OCI-LY1 (cell line): ENCODE measurements around the gene NUBP2.

Experiments used
- H2AFZ ChIP-seq: fragments of 200-600 bp; sonication (generic), shearing (Covaris generic); 2 replicates; pipeline ENCODE4 v1.6.0; 2014; ENCODE audit warnings: antibody characterized with exemption, mild to moderate bottlenecking, low read length
- H3F3A ChIP-seq: fragments of 200-600 bp; sonication (generic), shearing (Covaris generic); 2 replicates; pipeline ENCODE4 v1.6.0; 2014; ENCODE audit warnings: mild to moderate bottlenecking, antibody characterized with exemption, low read length, moderate library complexity; ENCODE audit not compliant: insufficient read depth
- H3K27ac ChIP-seq: fragments of 200-600 bp; sonication (generic); 2 replicates; pipeline ENCODE4 v1.5.1; 2014; ENCODE audit warnings: low read length, mixed run types, mild to moderate bottlenecking, low read depth; ENCODE audit not compliant: poor library complexity, severe bottlenecking
- H3K27me3 ChIP-seq: fragments of 200-600 bp; sonication (generic); 2 replicates; pipeline ENCODE4 v1.6.0; 2014; ENCODE audit warnings: antibody characterized with exemption, mild to moderate bottlenecking, low read length, moderate library complexity; ENCODE audit not compliant: insufficient read depth
- H3K36me3 ChIP-seq: fragments of 200-600 bp; sonication (generic); 2 replicates; pipeline ENCODE4 v1.6.1; 2014; ENCODE audit warnings: mild to moderate bottlenecking, antibody characterized with exemption, low read length, moderate library complexity, mixed read lengths; ENCODE audit not compliant: insufficient read depth
- H3K4me1 ChIP-seq: fragments of 200-600 bp; sonication (generic); 2 replicates; pipeline ENCODE4 v1.5.1; 2014; ENCODE audit warnings: mild to moderate bottlenecking, low read length, moderate library complexity; ENCODE audit not compliant: insufficient read depth, severe bottlenecking
- H3K4me2 ChIP-seq: fragments of 200-600 bp; sonication (generic), shearing (Covaris generic); 2 replicates; pipeline ENCODE4 v1.6.1; 2014; ENCODE audit warnings: low read length
- H3K4me3 ChIP-seq: fragments of 200-600 bp; sonication (generic); 2 replicates; pipeline ENCODE4 v1.5.1; 2014; ENCODE audit warnings: low read length, low read depth, mild to moderate bottlenecking, mixed read lengths; ENCODE audit not compliant: poor library complexity, severe bottlenecking
- H3K79me2 ChIP-seq: fragments of 200-600 bp; shearing (Covaris generic); 2 replicates; pipeline ENCODE4 v1.6.1; 2016; ENCODE audit warnings: mixed run types, low read length, mixed read lengths; ENCODE audit not compliant: insufficient read depth
- H3K9ac ChIP-seq: fragments of 200-600 bp; sonication (generic), shearing (Covaris generic); 2 replicates; pipeline ENCODE4 v1.6.1; 2014; ENCODE audit warnings: mild to moderate bottlenecking, low read length, mixed read lengths
- H3K9me2 ChIP-seq: fragments of 200-600 bp; sonication (generic), shearing (Covaris generic); 2 replicates; pipeline ENCODE4 v1.6.1; 2014; ENCODE audit warnings: low read depth, mild to moderate bottlenecking, low read length, mixed read lengths
- H3K9me3 ChIP-seq: fragments of 200-600 bp; shearing (Covaris generic); 2 replicates; pipeline ENCODE4 v1.6.1; 2014; ENCODE audit warnings: low read length, mixed read lengths
- H4K20me1 ChIP-seq: fragments of 200-600 bp; sonication (generic), shearing (Covaris generic); 2 replicates; pipeline ENCODE4 v1.6.0; 2016; ENCODE audit warnings: mild to moderate bottlenecking, low read length; ENCODE audit not compliant: insufficient read depth
- CTCF ChIP-seq: fragments of 200-600 bp; sonication (generic), shearing (Covaris generic); IDR thresholded peaks from 2 replicates; pipeline ENCODE4 v1.5.1; 2017; ENCODE audit warnings: mild to moderate bottlenecking, antibody characterized with exemption, low read length, moderate library complexity, mixed read lengths
- EZH2 ChIP-seq: fragments of 200-600 bp; sonication (generic), shearing (Covaris generic); IDR thresholded peaks from 2 replicates; pipeline ENCODE4 v1.8.0; 2017; ENCODE audit warnings: borderline replicate concordance, mixed run types, mild to moderate bottlenecking, antibody characterized with exemption, low read length, moderate library complexity, mixed read lengths

NUBP2 gene

DNA sequence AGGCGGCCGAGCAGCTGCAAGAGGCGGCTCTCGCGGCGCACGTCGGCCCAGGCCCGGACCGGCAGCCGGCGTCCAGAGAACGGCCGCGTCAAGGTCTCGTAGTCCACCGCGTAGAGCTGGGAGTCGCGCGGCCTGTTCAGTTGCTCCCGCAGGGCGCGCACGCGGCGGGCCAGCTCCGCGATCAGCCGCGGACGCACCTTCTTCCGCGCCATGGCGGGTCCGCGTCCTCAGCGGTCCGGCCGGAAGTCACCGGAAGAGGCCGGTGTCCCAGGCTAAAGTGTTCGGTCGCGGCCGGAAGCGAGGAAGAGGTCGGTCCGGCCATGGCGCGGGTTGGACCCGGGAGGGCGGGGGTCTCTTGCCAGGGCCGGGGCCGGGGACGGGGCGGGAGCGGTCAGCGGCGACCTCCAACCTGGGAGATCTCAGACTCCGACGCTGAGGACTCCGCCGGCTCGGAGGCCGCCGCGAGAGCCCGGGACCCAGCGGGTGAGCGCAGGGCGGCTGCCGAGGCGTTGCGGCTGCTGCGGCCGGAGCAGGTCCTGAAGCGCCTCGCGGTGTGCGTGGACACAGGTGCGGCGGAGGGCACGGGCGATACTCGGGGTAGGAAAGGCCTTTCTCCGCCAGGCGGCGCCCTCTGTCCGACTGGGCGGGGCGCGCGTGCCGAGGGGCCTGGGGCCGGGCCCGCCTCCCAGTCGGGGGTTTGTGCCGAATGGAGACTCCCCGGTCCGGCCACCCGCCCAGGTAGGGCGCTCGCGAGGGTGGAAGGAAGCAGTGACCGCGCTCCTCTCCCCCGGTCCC lies 9.7 kb upstream of the NUBP2 start, which contains the start of gene MRPS34:
TSS of gene MRPS34 (minus strand) at position 227 of the 795 bp plus-strand sequence. CDS start at position 212, 15 bp downstream.
- Histone ChIP-seq H3K27ac (peak within 1 kb of the TSS; percentile 83), H3K4me2 (peak within 1 kb of the TSS; percentile 91), H3K9ac (peak within 1 kb of the TSS; percentile 88), H2AFZ (no peak within 1 kb of the TSS), H3F3A (no peaks in the 10 kb centered on the region), H3K79me2 (0 out of 2 replicates have a peak, but pooled peaks cover 3% of the 10 kb centered on the region), H3K9me3 (no peaks in the 10 kb centered on the region), H3K4me3 (peak within 1 kb of the TSS; percentile 85), H4K20me1 (no peaks in the 10 kb centered on the region), H3K9me2 (no peaks in the 10 kb centered on the region), H3K4me1 (peaks cover 22% of the 10 kb centered on the region), H3K36me3 (peaks cover 43% of the 10 kb centered on the region), H3K27me3 (no peaks in the 10 kb centered on the region)
- TF ChIP-seq CTCF: peak; percentile 83
- no peak for TF ChIP-seq EZH2

DNA sequence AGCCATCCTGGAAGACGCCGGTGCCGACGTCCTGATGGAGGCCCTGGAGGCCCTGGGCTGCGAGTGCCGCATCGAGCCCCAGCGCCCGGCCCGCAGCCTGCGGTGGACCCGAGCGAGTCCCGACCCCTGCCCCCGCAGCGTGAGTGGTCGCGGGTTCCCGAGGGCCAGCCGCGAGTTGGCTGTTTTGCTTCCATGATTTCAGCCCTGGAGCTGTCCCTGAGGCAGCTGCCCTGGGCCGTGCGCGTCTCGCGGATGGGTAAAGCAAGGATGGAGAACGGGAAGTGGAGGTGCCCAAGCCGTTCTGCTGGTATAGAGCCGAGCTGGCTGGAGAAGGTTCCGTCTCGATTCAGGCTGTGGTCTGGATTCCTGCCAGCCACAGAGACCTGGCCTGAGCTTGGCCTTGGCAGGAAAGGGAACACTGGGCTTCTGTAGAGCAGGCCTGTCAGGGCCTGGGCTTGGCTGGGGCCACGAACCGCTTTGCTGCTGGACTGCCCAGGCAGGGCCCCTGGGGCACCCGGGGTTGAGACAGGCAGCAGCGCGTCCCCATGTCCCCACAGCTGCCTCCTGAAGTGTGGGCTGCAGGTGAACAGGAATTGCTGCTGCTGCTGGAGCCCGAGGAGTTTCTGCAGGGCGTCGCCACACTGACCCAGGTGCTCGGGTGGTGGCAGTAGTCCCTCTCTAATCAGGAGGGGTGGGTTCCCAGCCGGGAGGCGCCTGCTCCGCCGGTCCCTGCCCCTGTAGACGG lies 8.9 kb upstream of the NUBP2 start:
- H2AFZ ChIP-seq: no peak overlapping the region
- H3K4me3 ChIP-seq: peak overlapping the region; percentile 85
- H3K27ac ChIP-seq: no peak overlapping the region
- H3F3A ChIP-seq: no peaks in the 10 kb centered on the region
- H3K9ac ChIP-seq: peak overlapping the region; percentile 88
- H3K4me2 ChIP-seq: peak overlapping the region; percentile 91
- no peaks in the 10 kb centered on the region for H3K27me3 ChIP-seq
- H3K9me3 ChIP-seq: no peaks in the 10 kb centered on the region
- no peaks in the 10 kb centered on the region for H3K9me2 ChIP-seq
- TF ChIP-seq EZH2: no peak
- TF ChIP-seq CTCF: no peak; the same call in 1 of the 2 replicates
- peaks cover 44% of the 10 kb centered on the region for H3K36me3 ChIP-seq
- 0 out of 2 replicates have a peak, but pooled peaks cover 3% of the 10 kb centered on the region for H3K79me2 ChIP-seq
- H4K20me1 ChIP-seq: no peaks in the 10 kb centered on the region
- peaks cover 22% of the 10 kb centered on the region for H3K4me1 ChIP-seq

GRCh38 chr16:1774448-1774780 lies 8.3 kb upstream of the NUBP2 start:
- H3K4me1 ChIP-seq: peaks cover 22% of the 10 kb centered on the region
- H4K20me1 ChIP-seq: no peaks in the 10 kb centered on the region
- no peaks in the 10 kb centered on the region for H3K27me3 ChIP-seq
- 0 out of 2 replicates have a peak, but pooled peaks cover 3% of the 10 kb centered on the region for H3K79me2 ChIP-seq
- peaks cover 48% of the 10 kb centered on the region for H3K36me3 ChIP-seq
- peak overlapping the region; percentile 85 for H3K4me3 ChIP-seq
- H3F3A ChIP-seq: no peaks in the 10 kb centered on the region
- H3K9me3 ChIP-seq: no peaks in the 10 kb centered on the region
- no peak overlapping the region for H2AFZ ChIP-seq
- H3K9me2 ChIP-seq: no peaks in the 10 kb centered on the region
- no peak overlapping the region for H3K27ac ChIP-seq
- TF ChIP-seq EZH2: no peak
- peak overlapping the region; percentile 88; the same call in 1 of the 2 replicates for H3K9ac ChIP-seq
- peak overlapping the region; percentile 91 for H3K4me2 ChIP-seq
